ENCODE results near the gene PPP1R14D. TPM values are rescaled to one million over a fixed set of nuclear protein-coding genes. Genes with fewer than 3 reads are reported as not detected.

Gene PPP1R14D
- total RNA-seq, 2 donors from 2014 or later: not detected

DNA sequence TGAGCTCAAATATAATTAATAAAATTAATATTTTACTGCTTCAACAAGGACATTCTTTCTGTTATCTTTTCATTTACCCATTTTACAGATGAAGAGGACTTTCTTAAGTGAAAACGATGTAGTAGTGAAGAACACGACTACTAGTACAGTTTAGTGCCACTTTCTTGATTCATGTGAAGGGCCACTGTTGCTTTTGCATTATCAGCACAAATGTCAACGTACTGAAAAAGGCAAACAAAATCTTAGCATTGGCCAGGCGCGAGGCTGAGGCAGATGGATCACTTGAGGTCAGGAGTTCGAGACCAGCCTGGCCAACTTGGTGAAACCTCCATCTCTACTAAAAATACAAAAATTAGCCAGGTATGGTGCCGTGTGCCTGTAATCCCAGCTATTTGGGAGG, 9.5 kb downstream of the PPP1R14D start:
- Histone ChIP-seq H3K4me3 (no peak overlapping the region), H3K4me1 (no peaks in the 10 kb centered on the region), H3K27ac (no peak overlapping the region), H3K36me3 (replicated peaks in 1 of 2; ENCODE audit: insufficient read depth in 1 of 2, low read depth in 2 of 2) (no peaks in the 10 kb centered on the region), H3K27me3 (no peaks in the 10 kb centered on the region), H3K9me3 (no peaks in the 10 kb centered on the region)
- TF ChIP-seq, protein P1, sequence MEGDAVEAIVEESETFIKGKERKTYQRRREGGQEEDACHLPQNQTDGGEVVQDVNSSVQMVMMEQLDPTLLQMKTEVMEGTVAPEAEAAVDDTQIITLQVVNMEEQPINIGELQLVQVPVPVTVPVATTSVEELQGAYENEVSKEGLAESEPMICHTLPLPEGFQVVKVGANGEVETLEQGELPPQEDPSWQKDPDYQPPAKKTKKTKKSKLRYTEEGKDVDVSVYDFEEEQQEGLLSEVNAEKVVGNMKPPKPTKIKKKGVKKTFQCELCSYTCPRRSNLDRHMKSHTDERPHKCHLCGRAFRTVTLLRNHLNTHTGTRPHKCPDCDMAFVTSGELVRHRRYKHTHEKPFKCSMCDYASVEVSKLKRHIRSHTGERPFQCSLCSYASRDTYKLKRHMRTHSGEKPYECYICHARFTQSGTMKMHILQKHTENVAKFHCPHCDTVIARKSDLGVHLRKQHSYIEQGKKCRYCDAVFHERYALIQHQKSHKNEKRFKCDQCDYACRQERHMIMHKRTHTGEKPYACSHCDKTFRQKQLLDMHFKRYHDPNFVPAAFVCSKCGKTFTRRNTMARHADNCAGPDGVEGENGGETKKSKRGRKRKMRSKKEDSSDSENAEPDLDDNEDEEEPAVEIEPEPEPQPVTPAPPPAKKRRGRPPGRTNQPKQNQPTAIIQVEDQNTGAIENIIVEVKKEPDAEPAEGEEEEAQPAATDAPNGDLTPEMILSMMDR (IDR thresholded peaks at IDR 0.05): no peak
- no peak for TF ChIP-seq POLR2A (IDR thresholded peaks at IDR 0.05)
- ATAC-seq (no peak), DNase-seq (no peak)
- intact Hi-C loops (cut with DNase I): no loop called here
- WGBS, 2 donors: 55 to 61% methylated on average over 7 of the region's 7 CpGs

DNA sequence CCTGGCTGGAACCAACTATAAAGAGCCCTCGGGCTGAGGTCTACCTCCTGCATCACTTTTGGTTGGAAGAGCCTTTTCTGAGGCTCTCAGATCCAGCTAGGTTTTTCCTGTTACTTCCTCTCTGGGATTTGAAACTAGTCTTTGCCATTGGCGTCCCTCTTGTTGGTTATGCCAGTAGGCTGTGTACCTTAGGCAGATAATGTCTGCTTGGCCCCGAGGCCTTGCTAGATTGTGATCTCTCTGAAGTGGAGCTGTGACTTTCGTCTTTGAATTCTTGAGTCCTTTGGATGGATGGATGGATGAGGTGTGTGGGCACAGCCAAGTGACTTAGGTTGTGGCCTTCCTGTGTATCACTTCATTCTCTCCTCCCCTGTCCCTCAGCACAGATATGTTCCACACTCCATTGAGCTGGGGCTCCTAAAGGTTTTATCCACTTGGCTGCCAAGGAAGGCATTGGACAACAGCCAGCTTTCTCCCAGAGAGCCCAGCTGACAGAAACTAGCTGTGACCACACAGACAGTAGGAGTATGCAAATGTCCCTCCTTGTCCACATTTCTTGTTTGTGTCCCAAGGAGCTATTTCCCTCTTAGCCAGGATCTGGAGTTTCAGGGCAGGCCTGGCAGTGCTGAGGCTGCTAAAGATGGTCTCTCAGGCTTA, 13.3 kb downstream of the PPP1R14D start:
- ATAC-seq: no peak
- no peak overlapping the region for H3K4me3 ChIP-seq
- DNase-seq: peak in 3 of 4 donors; percentile 9 to 50 (median 32)
- H3K27me3 ChIP-seq: no peaks in the 10 kb centered on the region
- peaks cover 0 to 5% of the 10 kb centered on the region in 2 donors for H3K36me3 ChIP-seq (replicated peaks in 1 of 2; ENCODE audit: insufficient read depth in 1 of 2, low read depth in 2 of 2)
- 40 to 61% methylated on average over 4 of the region's 4 CpGs for WGBS, 2 donors
- intact Hi-C loops (cut with DNase I): no loop called here
- H3K4me1 ChIP-seq: no peaks in the 10 kb centered on the region
- no peak for TF ChIP-seq POLR2A (IDR thresholded peaks at IDR 0.05)
- TF ChIP-seq, protein P1 (IDR thresholded peaks at IDR 0.05): no peak
- H3K27ac ChIP-seq: no peak overlapping the region
- H3K9me3 ChIP-seq: no peaks in the 10 kb centered on the region

DNA sequence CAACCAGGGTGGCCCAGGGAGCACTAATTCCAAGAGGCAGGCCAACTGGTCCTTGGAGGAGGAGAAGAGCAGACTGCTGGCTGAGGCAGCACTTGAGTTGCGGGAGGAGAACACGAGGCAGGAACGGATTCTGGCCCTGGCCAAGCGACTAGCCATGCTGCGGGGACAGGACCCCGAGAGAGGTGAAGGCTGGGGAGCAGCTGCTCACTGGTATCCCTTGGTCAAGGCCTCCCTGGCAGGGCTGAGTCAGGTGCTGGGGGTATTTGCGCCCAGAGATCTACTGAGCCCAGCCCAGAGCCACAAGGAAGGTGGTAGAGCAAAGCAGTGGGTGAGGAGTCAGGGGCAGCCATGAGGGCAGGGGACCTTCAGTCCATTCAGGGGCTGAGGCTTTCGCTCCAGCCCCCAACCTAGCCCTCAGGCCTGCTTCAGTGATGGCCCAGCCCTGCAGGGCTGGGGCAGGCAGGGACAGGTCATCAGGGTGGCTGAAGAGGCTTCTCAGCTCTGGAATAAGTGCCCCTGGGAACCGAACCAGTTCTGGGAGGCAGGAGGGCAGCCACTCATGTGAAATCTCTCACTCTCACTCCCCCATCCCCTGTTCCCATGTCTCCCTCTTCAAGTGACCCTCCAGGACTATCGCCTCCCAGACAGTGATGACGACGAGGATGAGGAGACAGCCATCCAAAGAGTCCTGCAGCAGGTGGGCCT, 15.6 kb downstream of the PPP1R14D start:
- intact Hi-C loops (cut with DNase I): no loop called here
- Histone ChIP-seq H3K27me3 (no peaks in the 10 kb centered on the region), H3K9me3 (no peaks in the 10 kb centered on the region), H3K36me3 (replicated peaks in 1 of 2; ENCODE audit: insufficient read depth in 1 of 2, low read depth in 2 of 2) (peaks cover 0 to 5% of the 10 kb centered on the region in 2 donors), H3K27ac (no peak overlapping the region), H3K4me1 (peaks cover 10% of the 10 kb centered on the region), H3K4me3 (no peak overlapping the region)
- 93 to 94% methylated on average over 12 of the region's 12 CpGs for WGBS, 2 donors
- no peak for DNase-seq
- no peak for ATAC-seq
- TF ChIP-seq POLR2A (IDR thresholded peaks at IDR 0.05): no peak
- TF ChIP-seq, protein P1 (IDR thresholded peaks at IDR 0.05): no peak

DNA sequence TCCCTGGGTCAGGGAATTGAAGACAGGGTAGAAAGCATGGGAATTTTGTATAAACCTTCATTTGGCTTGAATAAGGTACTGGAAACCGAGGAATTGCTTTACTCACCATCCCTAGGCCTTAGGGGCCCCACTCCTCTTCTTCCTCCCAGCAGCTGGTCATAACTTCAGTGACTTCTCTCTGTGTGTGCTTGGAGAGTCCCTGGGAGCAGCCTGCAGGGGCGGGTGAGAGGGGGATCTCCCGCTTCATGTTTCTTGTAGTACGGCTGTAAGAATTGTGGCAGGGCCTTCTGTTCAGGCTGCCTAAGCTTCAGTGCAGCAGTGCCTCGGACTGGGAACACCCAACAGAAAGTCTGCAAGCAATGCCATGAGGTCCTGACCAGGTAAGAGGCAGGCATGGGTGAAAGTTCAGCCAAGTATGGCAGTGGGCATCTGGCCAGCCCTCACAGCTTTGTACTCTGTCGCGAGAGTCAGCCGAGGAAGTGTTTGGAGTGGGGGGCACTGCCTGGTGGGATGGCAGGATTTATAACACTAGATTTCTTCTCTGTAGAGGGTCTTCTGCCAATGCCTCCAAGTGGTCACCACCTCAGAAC, 19.6 kb downstream of the PPP1R14D start:
- intact Hi-C loops (cut with DNase I): no loop called here
- no peak for TF ChIP-seq POLR2A (IDR thresholded peaks at IDR 0.05)
- TF ChIP-seq, protein P1 (IDR thresholded peaks at IDR 0.05): no peak
- H3K27me3 ChIP-seq: no peaks in the 10 kb centered on the region
- 62 to 83% methylated on average over 8 of the region's 8 CpGs for WGBS, 2 donors
- ATAC-seq (no peak), DNase-seq (no peak)
- H3K4me3 ChIP-seq: no peak overlapping the region
- H3K9me3 ChIP-seq: no peaks in the 10 kb centered on the region
- H3K27ac ChIP-seq: no peak overlapping the region
- H3K4me1 ChIP-seq: peaks cover 23% of the 10 kb centered on the region
- peaks cover 0 to 5% of the 10 kb centered on the region in 2 donors for H3K36me3 ChIP-seq (replicated peaks in 1 of 2; ENCODE audit: insufficient read depth in 1 of 2, low read depth in 2 of 2)
